Endothelial cell of hepatic sinusoid (primary cell): Measurements from ENCODE around the gene PXDC1.

ENCODE experiments used
- in situ Hi-C: cut with HindIII; loops from 2 replicates; pipeline ENCODE4 v1.10.0; 2017; ENCODE audit warnings: low sequenced_read_pairs

PXDC1 gene

DNA sequence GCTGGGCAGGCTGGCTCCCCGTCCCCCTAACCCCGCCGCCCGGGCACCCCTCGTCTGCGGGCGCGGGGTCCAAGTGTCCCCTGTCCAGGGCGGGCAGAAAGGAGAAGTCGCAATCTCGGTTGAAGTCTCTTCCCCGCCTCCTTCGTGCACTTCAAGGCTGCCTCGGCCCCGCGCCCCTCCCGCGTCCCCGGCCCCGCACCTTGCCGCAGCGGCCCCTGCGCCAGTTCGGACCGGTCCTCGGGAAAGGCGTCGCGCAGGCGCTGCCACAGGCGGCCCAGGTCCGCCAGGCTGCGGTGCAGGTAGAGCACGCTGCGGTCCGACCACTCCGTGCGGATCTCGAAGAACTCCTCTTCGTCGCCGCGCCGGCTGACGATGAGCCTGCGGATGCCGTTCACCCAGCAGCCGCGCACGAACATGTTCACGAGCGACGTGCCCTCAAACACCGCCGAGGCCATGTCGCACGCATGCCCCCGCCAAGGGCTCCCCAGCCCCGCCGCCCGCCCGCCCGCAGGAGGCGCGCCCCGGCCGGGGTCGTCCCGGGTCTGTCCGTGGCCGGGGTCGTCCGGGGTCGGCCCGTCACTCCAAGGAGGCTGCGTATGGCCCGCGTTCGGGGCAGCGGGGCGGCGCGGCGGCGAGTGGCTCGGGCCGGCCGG, at the start of gene PXDC1:
Gene PXDC1 (minus strand): TSS at position 637 of the 653 bp plus-strand sequence. CDS start 182 bp downstream, at position 455.
- in situ Hi-C loops, result loop anchor here (10.0 kb wide), 1 partner anchor 64 kb away; no protein-coding TSS in a partner anchor

- in situ Hi-C loops, result no loop called here
Measured at GRCh38 chr6:3800850-3801591, 49.5 kb upstream of the PXDC1 start.

- in situ Hi-C loops, result no loop called here
Measured at GRCh38 chr6:3799719-3800118, 48.2 kb upstream of the PXDC1 start.

GRCh38 chr6:3798055-3798919, 46.8 kb upstream of the PXDC1 start:
- in situ Hi-C loops, result no loop called here

DNA sequence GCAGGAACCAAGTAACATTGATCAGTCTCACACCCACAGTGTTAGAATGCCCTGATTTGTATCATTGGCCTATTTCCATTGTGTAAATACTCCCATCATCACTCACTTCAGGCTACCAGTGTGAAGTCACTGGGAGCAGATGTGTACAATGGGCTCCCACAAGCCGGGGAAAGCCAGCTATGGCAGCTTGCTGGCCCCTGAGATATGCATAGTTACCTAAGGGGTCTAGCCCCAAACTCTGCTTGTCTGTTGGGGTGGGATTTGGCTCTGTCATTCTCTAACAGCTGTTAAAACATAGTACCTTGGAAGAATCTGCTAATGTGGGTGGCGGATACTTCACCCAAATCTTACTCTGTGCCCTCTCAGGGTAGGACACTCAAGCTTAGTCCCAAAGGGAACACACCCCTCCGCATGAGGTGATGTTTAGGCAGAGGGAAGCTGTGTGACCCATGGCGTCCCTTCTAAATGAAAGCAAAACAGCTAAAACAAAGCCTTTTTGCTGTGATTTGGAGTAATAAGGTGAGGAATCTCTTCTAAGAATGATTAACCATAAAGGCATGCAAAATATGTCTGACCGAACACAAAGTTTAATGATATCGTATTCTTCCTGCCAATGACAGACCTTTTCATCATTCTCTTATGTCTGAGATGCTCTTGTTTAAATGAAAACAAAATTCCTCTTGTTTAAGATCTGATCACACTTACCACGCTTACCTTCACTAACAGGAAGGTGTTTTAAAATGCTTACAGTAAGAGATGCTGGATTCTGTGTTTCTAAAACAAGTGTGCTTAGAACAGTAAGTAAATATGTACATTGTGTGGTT, 45.9 kb upstream of the PXDC1 start:
- in situ Hi-C loops, result no loop called here

- in situ Hi-C loops, result no loop called here
Measured at GRCh38 chr6:3796719-3797041, 45.2 kb upstream of the PXDC1 start.

DNA sequence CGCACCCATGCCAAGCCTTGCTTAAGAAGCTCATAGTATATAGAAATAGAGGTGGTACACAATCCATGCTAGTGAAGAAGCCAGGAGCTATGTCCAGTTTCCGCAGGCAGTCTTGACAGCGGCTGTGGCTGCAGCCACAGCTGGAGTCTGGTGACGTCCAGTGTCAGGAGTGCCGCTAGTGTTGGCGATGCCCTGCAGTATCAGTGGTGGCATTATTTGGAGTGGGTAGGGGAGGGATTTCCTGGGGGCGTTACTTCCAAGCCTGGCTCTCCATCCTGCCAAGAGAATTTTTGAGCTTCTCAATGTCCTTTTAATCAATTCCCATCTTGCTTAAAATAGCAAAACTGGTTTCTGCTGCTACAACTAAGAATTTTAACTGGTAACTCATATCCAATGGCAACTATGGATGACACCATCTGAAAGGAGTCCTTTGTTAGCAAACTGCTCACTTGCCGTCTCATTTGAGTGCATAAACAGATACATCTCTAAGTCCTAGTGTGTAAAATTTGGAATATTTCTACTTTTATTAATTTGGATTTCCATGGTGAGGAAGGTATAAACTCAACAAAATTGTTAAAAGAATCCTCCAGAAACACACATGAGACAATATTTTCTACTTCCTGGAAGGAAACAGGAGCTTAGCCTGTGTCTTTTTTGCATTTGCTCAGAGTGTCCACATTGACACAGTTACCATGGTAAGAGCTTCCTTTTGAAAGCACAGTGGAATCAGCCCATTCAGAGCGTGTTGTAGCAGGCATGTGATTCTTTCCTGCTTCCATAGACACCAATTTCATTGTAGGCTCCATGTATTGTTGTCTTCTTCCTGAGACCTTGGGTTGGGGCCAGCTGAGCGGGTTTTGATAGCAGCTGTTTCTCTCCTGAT, 44.6 kb upstream of the PXDC1 start:
- in situ Hi-C loops, result no loop called here

- in situ Hi-C loops, result no loop called here
Measured at GRCh38 chr6:3794092-3794491, 42.6 kb upstream of the PXDC1 start.

- in situ Hi-C loops, result no loop called here
Measured at GRCh38 chr6:3793545-3793944, 42.0 kb upstream of the PXDC1 start.

GRCh38 chr6:3791526-3792203, 40.2 kb upstream of the PXDC1 start:
- in situ Hi-C loops, result no loop called here

- in situ Hi-C loops, result no loop called here
Measured at GRCh38 chr6:3789896-3790558, 38.5 kb upstream of the PXDC1 start.

DNA sequence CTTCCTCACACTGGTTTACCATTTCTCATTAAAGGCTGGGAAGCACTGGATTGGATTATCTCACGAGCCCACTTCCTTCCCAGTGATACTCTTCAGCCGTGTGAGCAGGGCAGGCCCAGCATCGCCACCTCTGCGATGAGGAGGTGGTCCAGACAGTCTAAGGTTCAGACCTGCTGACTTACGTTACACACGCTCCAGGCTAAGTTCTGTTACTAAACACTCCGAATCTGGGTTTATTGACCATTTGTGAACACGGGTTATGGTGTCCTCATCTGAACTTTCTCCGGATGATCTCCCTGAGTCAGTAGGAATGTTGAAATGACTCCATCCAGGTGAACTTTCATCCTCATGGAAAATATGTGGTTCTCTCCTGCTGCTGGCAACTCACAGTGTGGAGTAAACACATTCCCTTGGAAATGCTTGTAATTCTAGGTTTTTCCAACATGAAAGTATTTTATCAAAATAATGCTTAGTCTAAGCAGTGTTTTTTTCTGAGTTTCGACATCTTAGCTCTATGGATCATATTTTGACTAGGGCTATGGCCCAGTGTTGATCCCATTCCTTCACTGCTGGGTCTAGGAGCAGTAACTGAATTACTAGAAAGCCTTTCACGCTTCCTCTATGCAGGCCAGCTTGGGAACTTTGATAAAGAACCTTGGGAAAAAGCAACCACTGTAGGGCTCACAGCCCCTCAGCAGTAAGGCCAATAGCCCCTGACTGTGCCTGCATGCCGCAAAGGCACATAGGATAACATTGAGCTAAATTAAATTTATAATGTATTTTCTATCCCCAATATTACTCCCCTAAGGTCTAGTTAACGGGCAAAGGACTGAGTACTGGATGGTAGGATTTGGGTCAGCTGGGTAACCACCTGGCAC, 37.7 kb upstream of the PXDC1 start:
- in situ Hi-C loops, result no loop called here

DNA sequence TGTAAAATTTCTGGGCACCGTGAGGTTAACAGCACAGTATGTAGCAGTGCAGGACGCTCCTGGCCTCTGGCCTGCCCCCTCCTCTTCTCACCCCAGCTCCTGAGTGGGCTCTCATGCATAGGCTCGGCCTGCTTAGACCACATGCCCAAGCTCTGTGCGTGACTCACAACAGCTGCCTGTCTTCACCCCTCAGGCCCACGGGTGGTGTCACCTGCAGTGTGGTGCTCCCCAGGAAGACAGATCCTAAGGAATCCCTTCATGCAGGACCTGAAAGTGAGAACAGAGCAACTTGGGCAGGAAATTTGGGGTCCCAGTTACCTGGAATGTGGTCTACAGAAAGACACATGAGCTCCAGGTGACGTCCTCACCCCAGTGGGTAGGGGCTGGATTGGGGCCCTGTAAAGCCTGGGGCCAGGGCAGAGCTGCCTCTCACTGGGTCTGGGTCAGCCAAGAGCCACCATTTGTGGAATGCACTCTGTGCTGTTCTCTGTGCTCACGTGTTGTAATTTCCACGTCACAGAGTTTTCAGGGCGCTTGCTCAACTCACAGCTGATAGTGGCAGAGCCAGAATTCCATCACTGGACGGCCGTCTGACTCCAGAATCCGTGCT, 37.0 kb upstream of the PXDC1 start:
- in situ Hi-C loops, result no loop called here

DNA sequence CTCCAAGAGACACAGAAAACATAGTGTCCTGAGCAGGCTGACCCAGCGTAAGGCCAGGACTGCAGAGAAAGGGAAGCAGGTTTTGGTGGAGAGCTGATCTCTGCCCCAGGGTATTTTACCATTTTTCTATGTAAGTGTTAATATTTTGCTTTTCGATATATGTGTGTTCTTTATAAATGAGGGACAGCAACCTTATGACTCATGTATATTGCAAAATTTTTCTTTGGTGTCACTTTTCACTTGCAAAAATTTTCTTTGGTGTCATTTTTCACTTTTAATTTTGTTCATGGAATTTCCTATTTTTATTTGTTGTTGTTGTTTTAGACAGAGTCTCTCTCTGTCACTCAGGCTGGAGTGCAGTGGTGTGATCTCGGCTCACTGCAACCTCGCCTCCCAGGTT, 34.6 kb upstream of the PXDC1 start:
- in situ Hi-C loops, result no loop called here

DNA sequence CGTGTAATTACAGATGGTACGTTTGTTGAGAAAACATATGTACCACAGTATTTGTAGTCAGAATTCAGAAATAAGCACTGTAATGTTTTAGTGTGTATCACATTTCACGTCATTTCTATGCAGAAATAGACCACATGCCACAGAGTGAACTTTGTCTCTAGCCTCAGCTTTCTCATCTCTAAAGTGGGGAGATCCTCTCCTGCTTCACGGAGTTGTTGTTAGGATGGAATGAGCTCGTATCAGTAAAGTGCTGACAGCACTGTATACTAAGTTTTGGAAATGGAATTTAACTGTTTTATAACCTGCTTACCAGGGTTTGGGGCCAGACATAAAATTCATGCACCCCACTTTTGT, 34.2 kb upstream of the PXDC1 start:
- in situ Hi-C loops, result no loop called here

DNA sequence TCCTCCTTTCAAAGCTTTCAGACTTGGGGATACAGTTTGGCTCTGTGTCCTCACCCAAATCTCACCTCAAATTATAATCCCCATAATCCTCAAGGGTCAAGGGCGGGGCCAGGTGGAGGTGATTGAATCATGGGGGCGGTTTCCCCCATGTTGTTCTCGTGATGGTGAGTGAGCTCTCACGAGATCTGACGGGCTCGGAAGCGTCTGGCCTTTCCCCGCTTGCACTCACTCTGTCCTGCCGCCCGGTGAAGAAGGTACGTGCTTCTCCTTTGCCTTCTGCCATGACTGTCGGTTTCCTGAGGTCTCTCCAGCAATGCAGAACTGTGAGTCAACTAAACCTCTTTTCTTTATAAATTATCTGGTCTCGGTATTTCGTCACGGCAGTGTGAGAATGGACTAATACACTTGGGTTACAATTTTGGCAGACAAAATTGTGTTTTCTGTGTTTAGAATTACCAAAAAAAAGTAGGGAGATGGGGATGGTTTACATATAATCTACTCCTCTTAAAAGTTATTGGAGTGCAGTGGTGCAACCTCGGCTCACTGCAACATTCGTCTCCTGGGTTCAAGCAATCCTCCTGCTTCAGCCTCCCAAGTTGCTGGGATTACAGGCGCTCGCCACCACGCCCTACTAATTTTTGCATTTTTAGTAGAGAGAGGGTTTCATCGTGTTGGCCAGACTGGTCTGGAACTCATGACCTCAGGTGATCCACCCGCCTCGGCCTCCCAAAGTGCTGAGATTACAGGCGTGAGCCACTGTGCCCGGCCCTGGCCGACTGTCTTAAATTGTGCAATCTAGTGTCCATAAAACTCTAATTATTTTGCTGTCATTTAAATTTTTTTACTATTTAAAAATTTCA, 33.6 kb upstream of the PXDC1 start:
- in situ Hi-C loops, result no loop called here

- in situ Hi-C loops, result no loop called here
Measured at GRCh38 chr6:3784423-3784822, 32.9 kb upstream of the PXDC1 start.
